ENCODE measurements around the gene USP9X.

Gene USP9X

GRCh38 chrX:41234962-41235361 is 149.7 kb downstream of the USP9X start:
- Histone ChIP-seq H2AFZ (no peak overlapping the region), H3K4me2 (ENCODE audit: low read length) (no peak overlapping the region), H3K36me3 (ENCODE audit: control insufficient read depth, insufficient read depth, low read length) (no peaks in the 10 kb centered on the region), H3K27me3 (ENCODE audit: control insufficient read depth, insufficient read depth, low read length) (no peaks in the 10 kb centered on the region), H3K9me3 (ENCODE audit: control insufficient read depth, low read length) (no peaks in the 10 kb centered on the region), H3K4me1 (peaks cover 3% of the 10 kb centered on the region), H3K9ac (no peak overlapping the region), H3K79me2 (no peaks in the 10 kb centered on the region), H3K27ac (no peak overlapping the region), H3K4me3 (ENCODE audit: low read depth, low read length) (no peak overlapping the region)
- TF ChIP-seq CTCF (IDR thresholded peaks at IDR 0.05) = no peak

DNA sequence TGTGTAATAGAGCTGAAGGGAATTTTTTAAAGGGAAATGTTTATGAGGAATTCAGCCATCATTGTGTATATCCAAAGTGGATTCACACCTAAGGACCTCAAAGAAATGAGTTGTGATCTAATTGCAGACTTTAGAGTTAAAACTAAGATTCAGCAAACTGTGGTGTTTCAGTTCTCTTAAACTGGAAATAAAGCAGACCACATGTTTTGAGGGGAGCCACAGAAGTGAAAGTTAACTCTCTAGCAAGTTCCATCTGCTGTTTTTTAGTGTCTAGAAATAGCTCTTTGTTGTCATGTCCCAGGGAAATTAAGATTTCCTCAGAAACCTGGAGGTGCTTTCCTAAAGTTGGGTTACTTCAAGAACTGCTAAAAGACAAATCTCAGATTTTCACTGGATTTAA is 151.4 kb downstream of the USP9X start:
- TF ChIP-seq CTCF (IDR thresholded peaks at IDR 0.05) = no peak
- Histone ChIP-seq H3K4me1 (peaks cover 3% of the 10 kb centered on the region), H3K27me3 (ENCODE audit: control insufficient read depth, insufficient read depth, low read length) (no peaks in the 10 kb centered on the region), H3K4me3 (ENCODE audit: low read depth, low read length) (no peak overlapping the region), H3K36me3 (ENCODE audit: control insufficient read depth, insufficient read depth, low read length) (no peaks in the 10 kb centered on the region), H3K9ac (no peak overlapping the region), H3K27ac (no peak overlapping the region), H3K9me3 (ENCODE audit: control insufficient read depth, low read length) (no peaks in the 10 kb centered on the region), H3K79me2 (no peaks in the 10 kb centered on the region), H2AFZ (no peak overlapping the region), H3K4me2 (ENCODE audit: low read length) (no peak overlapping the region)

DNA sequence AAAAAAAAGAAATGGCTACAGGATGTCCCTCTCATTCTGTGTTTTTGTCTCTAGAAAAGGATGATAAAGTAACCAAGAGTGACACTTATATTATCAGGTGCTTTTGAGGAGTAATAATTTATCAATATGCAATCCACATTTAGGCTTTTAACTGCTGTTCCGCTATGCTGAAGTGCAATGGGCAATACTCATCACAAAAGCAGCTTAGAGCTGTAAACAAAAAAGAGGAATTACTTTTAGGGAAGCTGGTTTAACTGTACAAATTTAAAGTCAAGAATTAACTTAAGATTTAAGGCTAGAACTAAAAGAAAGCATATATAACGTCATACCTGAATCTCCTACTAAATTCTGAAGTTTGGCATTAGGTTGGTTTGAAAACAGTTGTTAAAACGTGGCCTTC is 155.3 kb downstream of the USP9X start:
- Histone ChIP-seq H3K79me2 (no peaks in the 10 kb centered on the region), H3K4me2 (ENCODE audit: low read length) (no peak overlapping the region), H3K9ac (no peak overlapping the region), H3K9me3 (ENCODE audit: control insufficient read depth, low read length) (no peaks in the 10 kb centered on the region), H3K27ac (no peak overlapping the region), H3K27me3 (ENCODE audit: control insufficient read depth, insufficient read depth, low read length) (no peaks in the 10 kb centered on the region), H3K36me3 (ENCODE audit: control insufficient read depth, insufficient read depth, low read length) (no peaks in the 10 kb centered on the region), H3K4me3 (ENCODE audit: low read depth, low read length) (no peak overlapping the region), H2AFZ (no peak overlapping the region), H3K4me1 (peaks cover 10% of the 10 kb centered on the region)
- no peak for TF ChIP-seq CTCF (IDR thresholded peaks at IDR 0.05)

DNA sequence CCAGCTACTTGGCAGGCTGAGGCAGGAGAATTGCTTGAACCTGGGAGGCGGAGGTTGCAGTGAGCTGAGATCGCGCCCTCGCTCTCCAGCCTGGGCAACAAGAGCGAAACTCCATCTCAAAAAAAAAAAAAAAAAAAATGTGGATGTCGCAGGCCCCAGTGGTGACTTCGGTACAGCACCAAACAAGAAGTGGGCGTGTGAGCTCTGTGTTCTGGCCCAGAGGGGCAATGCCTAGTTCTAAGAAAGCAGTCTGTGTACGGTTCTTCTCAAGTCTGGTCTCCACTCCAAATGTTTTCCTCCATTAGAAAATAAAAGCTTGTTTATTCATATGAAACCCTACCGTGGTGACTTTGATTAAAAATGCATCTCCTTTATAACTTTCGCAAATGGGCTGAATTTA is 156.7 kb downstream of the USP9X start:
- no peaks in the 10 kb centered on the region for H3K27me3 ChIP-seq (ENCODE audit: control insufficient read depth, insufficient read depth, low read length)
- H3K9ac ChIP-seq = no peak overlapping the region
- no peak overlapping the region for H3K27ac ChIP-seq
- H3K79me2 ChIP-seq = no peaks in the 10 kb centered on the region
- no peaks in the 10 kb centered on the region for H3K36me3 ChIP-seq (ENCODE audit: control insufficient read depth, insufficient read depth, low read length)
- H3K4me3 ChIP-seq (ENCODE audit: low read depth, low read length) = no peak overlapping the region
- peaks cover 10% of the 10 kb centered on the region for H3K4me1 ChIP-seq
- H2AFZ ChIP-seq = no peak overlapping the region
- no peak for TF ChIP-seq CTCF (IDR thresholded peaks at IDR 0.05)
- no peak overlapping the region for H3K4me2 ChIP-seq (ENCODE audit: low read length)
- H3K9me3 ChIP-seq (ENCODE audit: control insufficient read depth, low read length) = no peaks in the 10 kb centered on the region

- Histone ChIP-seq H3K36me3 (ENCODE audit: control insufficient read depth, insufficient read depth, low read length) (no peaks in the 10 kb centered on the region), H3K27ac (peak overlapping the region; percentile 86), H3K79me2 (no peaks in the 10 kb centered on the region), H3K9ac (no peak overlapping the region), H3K27me3 (ENCODE audit: control insufficient read depth, insufficient read depth, low read length) (no peaks in the 10 kb centered on the region), H3K4me1 (peaks cover 7% of the 10 kb centered on the region), H3K4me3 (ENCODE audit: low read depth, low read length) (no peak overlapping the region), H3K4me2 (ENCODE audit: low read length) (peak overlapping the region; percentile 35), H3K9me3 (ENCODE audit: control insufficient read depth, low read length) (no peaks in the 10 kb centered on the region), H2AFZ (peak overlapping the region; percentile 13)
- no peak for TF ChIP-seq CTCF (IDR thresholded peaks at IDR 0.05)
Observed at GRCh38 chrX:41245641-41246040, 160.4 kb downstream of the USP9X start.
